MM.1S (cell line): ENCODE data around the gene TAOK2.
"Not testable (repeated sequence)": the region's sequence is repeated elsewhere in the genome, so short reads cannot be mapped to it uniquely, and the experiment has no call there.

Experiments
- DNase-seq: peaks from one replicate; pipeline ENCODE4 v3.0.0-alpha.2; 2015
- H2AFZ ChIP-seq: fragments of 300-600 bp; sonication (generic); 2 replicates; pipeline ENCODE4 v1.6.0; 2016; ENCODE audit warnings: antibody characterized with exemption, low read length
- H3F3A ChIP-seq: fragments of 300-600 bp; sonication (generic); 2 replicates; pipeline ENCODE4 v1.6.1; 2016; ENCODE audit warnings: mild to moderate bottlenecking, antibody characterized with exemption, low read length, moderate library complexity, mixed read lengths; ENCODE audit not compliant: insufficient read depth
- H3K27ac ChIP-seq: fragments of 300-600 bp; sonication (generic); 2 replicates; pipeline ENCODE4 v1.5.1; 2016; ENCODE audit warnings: mild to moderate bottlenecking, low read length
- H3K27me3 ChIP-seq: fragments of 300-600 bp; sonication (generic); replicated peaks from 2 replicates; pipeline ENCODE4 v1.6.0; 2016; ENCODE audit warnings: low read length; ENCODE audit not compliant: insufficient read depth
- H3K36me3 ChIP-seq: fragments of 300-600 bp; sonication (generic); replicated peaks from 2 replicates; pipeline ENCODE4 v1.6.1; 2016; ENCODE audit warnings: mild to moderate bottlenecking, low read length, mixed read lengths; ENCODE audit not compliant: insufficient read depth
- H3K4me1 ChIP-seq: fragments of 300-600 bp; sonication (generic); 2 replicates; pipeline ENCODE4 v1.6.1; 2016; ENCODE audit warnings: low read length, mixed read lengths
- H3K4me2 ChIP-seq: fragments of 300-600 bp; sonication (generic); 2 replicates; pipeline ENCODE4 v1.6.0; 2016; ENCODE audit warnings: low read depth, low read length
- H3K4me3 ChIP-seq: fragments of 300-600 bp; sonication (generic); 2 replicates; pipeline ENCODE4 v1.5.1; 2016; ENCODE audit warnings: low read length, mixed read lengths
- H3K79me2 ChIP-seq: fragments of 300-600 bp; sonication (generic); 2 replicates; pipeline ENCODE4 v1.6.1; 2016; ENCODE audit warnings: mixed run types, low read length, mixed read lengths
- H3K9ac ChIP-seq: fragments of 300-600 bp; sonication (generic); 2 replicates; pipeline ENCODE4 v1.6.1; 2016; ENCODE audit warnings: low read length, mixed read lengths
- H3K9me2 ChIP-seq: fragments of 300-600 bp; sonication (generic); replicated peaks from 2 replicates; pipeline ENCODE4 v1.6.1; 2016; ENCODE audit warnings: mild to moderate bottlenecking, low read length, mixed read lengths; ENCODE audit not compliant: insufficient read depth
- H3K9me3 ChIP-seq: fragments of 300-600 bp; sonication (generic); replicated peaks from 2 replicates; pipeline ENCODE4 v1.6.1; 2016; ENCODE audit warnings: mild to moderate bottlenecking, low read length, mixed read lengths; ENCODE audit not compliant: insufficient read depth
- H4K20me1 ChIP-seq: fragments of 300-600 bp; sonication (generic); 2 replicates; pipeline ENCODE4 v1.6.1; 2016; ENCODE audit warnings: mild to moderate bottlenecking, low read length, moderate library complexity, mixed read lengths; ENCODE audit not compliant: insufficient read depth
- CTCF ChIP-seq: fragments of 300-600 bp; sonication (generic); IDR thresholded peaks from 2 replicates; pipeline ENCODE4 v1.5.1; 2016; ENCODE audit warnings: antibody characterized with exemption, low read length, mixed read lengths
- EZH2 ChIP-seq: fragments of 300-600 bp; sonication (generic); optimal IDR thresholded peaks from 2 replicates; pipeline ENCODE3; 2017; ENCODE audit warnings: low read depth, mild to moderate bottlenecking, antibody characterized with exemption, low read length, mixed read lengths
- EZH2phosphoT487 ChIP-seq: fragments of 300-600 bp; sonication (generic); IDR thresholded peaks from 2 replicates; pipeline ENCODE4 v1.6.1; 2018; ENCODE audit warnings: antibody characterized with exemption, low read length

Gene TAOK2

GRCh38 chr16:30017277-30017656 is 43.6 kb downstream of the TAOK2 start:
- no peaks in the 10 kb centered on the region for H3K4me1 ChIP-seq
- no peaks in the 10 kb centered on the region for H3K9me2 ChIP-seq
- H4K20me1 ChIP-seq: no peaks in the 10 kb centered on the region
- no peak overlapping the region for H2AFZ ChIP-seq
- no peaks in the 10 kb centered on the region for H3K36me3 ChIP-seq
- H3K9ac ChIP-seq: no peak overlapping the region
- TF ChIP-seq CTCF (no peak), EZH2phosphoT487 (no peak), EZH2 (no peak)
- H3F3A ChIP-seq: no peaks in the 10 kb centered on the region
- H3K9me3 ChIP-seq: no peaks in the 10 kb centered on the region
- DNase-seq: no peak
- no peak overlapping the region for H3K4me3 ChIP-seq
- no peak overlapping the region for H3K27ac ChIP-seq
- H3K27me3 ChIP-seq: peaks cover 44% of the 10 kb centered on the region
- no peaks in the 10 kb centered on the region for H3K79me2 ChIP-seq
- no peak overlapping the region for H3K4me2 ChIP-seq

GRCh38 chr16:30017937-30018336 is 44.3 kb downstream of the TAOK2 start:
- not testable (repeated sequence) for H3K36me3 ChIP-seq, H3K9me3 ChIP-seq, H3K9ac ChIP-seq, DNase-seq, H2AFZ ChIP-seq, H3K9me2 ChIP-seq, H3K4me2 ChIP-seq, H3K27ac ChIP-seq, H3F3A ChIP-seq, H3K79me2 ChIP-seq, H4K20me1 ChIP-seq, H3K4me1 ChIP-seq, H3K4me3 ChIP-seq
- peaks cover 42% of the 10 kb centered on the region for H3K27me3 ChIP-seq

GRCh38 chr16:30018731-30019158 is 45.1 kb downstream of the TAOK2 start:
- no peaks in the 10 kb centered on the region for H4K20me1 ChIP-seq
- no peaks in the 10 kb centered on the region for H3K9me2 ChIP-seq
- TF ChIP-seq EZH2 (no peak), CTCF (no peak), EZH2phosphoT487 (no peak)
- H3K27me3 ChIP-seq: peaks cover 49% of the 10 kb centered on the region
- H3K4me1 ChIP-seq: no peaks in the 10 kb centered on the region
- no peak overlapping the region for H3K27ac ChIP-seq
- no peak overlapping the region for H2AFZ ChIP-seq
- H3K4me3 ChIP-seq: no peak overlapping the region
- H3K79me2 ChIP-seq: no peaks in the 10 kb centered on the region
- no peaks in the 10 kb centered on the region for H3K9me3 ChIP-seq
- no peak overlapping the region for H3K4me2 ChIP-seq
- no peaks in the 10 kb centered on the region for H3K36me3 ChIP-seq
- no peak for DNase-seq
- H3F3A ChIP-seq: no peaks in the 10 kb centered on the region
- no peak overlapping the region for H3K9ac ChIP-seq

- H3K9me2 ChIP-seq: no peaks in the 10 kb centered on the region
- no peak for DNase-seq
- H3K4me3 ChIP-seq: no peak within 1 kb of the TSS
- no peaks in the 10 kb centered on the region for H3K79me2 ChIP-seq
- no peaks in the 10 kb centered on the region for H3K4me1 ChIP-seq
- H3K36me3 ChIP-seq: no peaks in the 10 kb centered on the region
- no peak for TF ChIP-seq EZH2
- TF ChIP-seq EZH2phosphoT487: no peak
- no peak for TF ChIP-seq CTCF
- H3K27me3 ChIP-seq: peaks cover 79% of the 10 kb centered on the region
- no peaks in the 10 kb centered on the region for H3K9me3 ChIP-seq
- H4K20me1 ChIP-seq: no peaks in the 10 kb centered on the region
- no peak within 1 kb of the TSS for H3K9ac ChIP-seq
- no peaks in the 10 kb centered on the region for H3F3A ChIP-seq
- H3K27ac ChIP-seq: no peak within 1 kb of the TSS
- H2AFZ ChIP-seq: no peak within 1 kb of the TSS
- no peak within 1 kb of the TSS for H3K4me2 ChIP-seq
These were observed 49.2 kb downstream of the TAOK2 start, which contains the start of gene C16orf92 for GRCh38 chr16:30022887-30023286. TSS of gene C16orf92 (plus strand) at chr16:30023198. CDS start at chr16:30023341, 143 bp downstream.
